Stomach (tissue), 4 donors: ENCODE measurements around the gene ROBO1.

Experiments
- EP300 ChIP-seq: sonication (generic); formaldehyde crosslinking; IDR thresholded peaks from one replicate; pipeline ENCODE4 v1.6.1; 2017; ENCODE audit warnings: antibody characterized with exemption
- POLR2AphosphoS5 ChIP-seq, 3 donors: sonication (generic); formaldehyde crosslinking; IDR thresholded peaks; one replicate each; pipeline ENCODE4 v1.6.1; 2016; ENCODE audit warnings: antibody characterized with exemption in 3 of 3
- TF ChIP-seq, protein P1 (sequence below), 7 experiments: fragments of 450-650 bp in 4 of 7; fragments of 200-600 bp in 3 of 7; sonication (generic) in 3 of 7; IDR thresholded peaks; one replicate each; pipeline ENCODE4 v1.5.1; 2016 to 2019; ENCODE audit warnings: antibody characterized with exemption in 7 of 7, control low read depth in 2 of 7, mild to moderate bottlenecking in 1 of 7

DNA sequence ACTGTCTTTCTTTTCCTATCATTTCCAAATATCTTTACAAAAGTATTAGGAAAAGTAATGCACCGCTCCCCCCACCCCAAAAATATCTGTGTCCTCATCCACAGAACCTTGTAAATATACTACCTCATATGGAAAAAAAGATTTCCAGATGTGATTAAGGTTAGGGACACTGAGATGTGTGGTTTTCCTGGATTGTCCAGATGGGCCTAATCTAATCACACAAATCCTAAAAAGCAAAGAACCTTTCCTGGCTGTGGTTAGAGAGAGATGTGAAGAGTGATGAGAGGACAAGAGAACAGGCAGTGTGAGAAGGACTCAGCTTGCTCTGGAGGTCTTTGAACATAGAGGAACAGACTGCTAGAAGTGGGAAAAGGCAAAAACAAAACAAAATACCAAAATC is 77.7 kb downstream of the ROBO1 start:
- TF ChIP-seq, protein P1, sequence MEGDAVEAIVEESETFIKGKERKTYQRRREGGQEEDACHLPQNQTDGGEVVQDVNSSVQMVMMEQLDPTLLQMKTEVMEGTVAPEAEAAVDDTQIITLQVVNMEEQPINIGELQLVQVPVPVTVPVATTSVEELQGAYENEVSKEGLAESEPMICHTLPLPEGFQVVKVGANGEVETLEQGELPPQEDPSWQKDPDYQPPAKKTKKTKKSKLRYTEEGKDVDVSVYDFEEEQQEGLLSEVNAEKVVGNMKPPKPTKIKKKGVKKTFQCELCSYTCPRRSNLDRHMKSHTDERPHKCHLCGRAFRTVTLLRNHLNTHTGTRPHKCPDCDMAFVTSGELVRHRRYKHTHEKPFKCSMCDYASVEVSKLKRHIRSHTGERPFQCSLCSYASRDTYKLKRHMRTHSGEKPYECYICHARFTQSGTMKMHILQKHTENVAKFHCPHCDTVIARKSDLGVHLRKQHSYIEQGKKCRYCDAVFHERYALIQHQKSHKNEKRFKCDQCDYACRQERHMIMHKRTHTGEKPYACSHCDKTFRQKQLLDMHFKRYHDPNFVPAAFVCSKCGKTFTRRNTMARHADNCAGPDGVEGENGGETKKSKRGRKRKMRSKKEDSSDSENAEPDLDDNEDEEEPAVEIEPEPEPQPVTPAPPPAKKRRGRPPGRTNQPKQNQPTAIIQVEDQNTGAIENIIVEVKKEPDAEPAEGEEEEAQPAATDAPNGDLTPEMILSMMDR (IDR thresholded peaks at IDR 0.05), result no peak
- TF ChIP-seq EP300 (no peak), POLR2AphosphoS5 (IDR thresholded peaks at IDR 0.05) (no peak)
